ENCODE data around the gene CHAD.

CHAD gene

GRCh38 chr17:50482516-50482915 lies 13.8 kb upstream of the CHAD start:
- no CpG with 5 or more reads among the region's 7 CpGs for WGBS (ENCODE audit: extremely low coverage, insufficient coverage, low lambda C conversion rate)
- H3K18ac ChIP-seq (ENCODE audit: low read length): no peak overlapping the region

GRCh38 chr17:50482110-50482509 lies 13.4 kb upstream of the CHAD start:
- Histone ChIP-seq H3K36me3 (ENCODE audit: control insufficient read depth, insufficient read depth, low read length) (no peaks in the 10 kb centered on the region), H3K56ac (ENCODE audit: low read length) (no peak overlapping the region), H2AK5ac (ENCODE audit: low read length) (no peak overlapping the region), H4K8ac (ENCODE audit: low read depth, low read length) (no peak overlapping the region), H2BK15ac (replicated peaks; ENCODE audit: low read depth) (no peak overlapping the region), H3K4me2 (ENCODE audit: low read length) (no peak overlapping the region), H3K79me2 (ENCODE audit: control insufficient read depth, insufficient read depth, low read length) (no peaks in the 10 kb centered on the region), H2BK5ac (ENCODE audit: low read length) (no peak overlapping the region), H2BK120ac (ENCODE audit: low read depth, low read length) (no peak overlapping the region), H3K18ac (ENCODE audit: low read length) (no peak overlapping the region), H3K27ac (ENCODE audit: low read depth, low read length) (no peak overlapping the region), H3K4me3 (ENCODE audit: low read length) (no peak overlapping the region), H3K23ac (ENCODE audit: low read length) (no peak overlapping the region), H3K9ac (ENCODE audit: low read length) (no peak overlapping the region), H3K4ac (ENCODE audit: low read depth, low read length) (no peak overlapping the region), H3K27me3 (ENCODE audit: insufficient read depth, low read length, poor library complexity) (no peaks in the 10 kb centered on the region), H3K4me1 (ENCODE audit: control insufficient read depth, low read depth, low read length) (no peaks in the 10 kb centered on the region), H4K5ac (ENCODE audit: low read length) (no peak overlapping the region), H3K79me1 (ENCODE audit: low read length) (no peaks in the 10 kb centered on the region)
- WGBS (ENCODE audit: extremely low coverage, insufficient coverage, low lambda C conversion rate): no CpG with 5 or more reads among the region's 23 CpGs
- DNase-seq: no peak

More at GRCh38 chr17:50482516-50482915, 13.8 kb upstream of the CHAD start:
- no peak overlapping the region for H3K23ac ChIP-seq (ENCODE audit: low read length)
- no peak overlapping the region for H3K4me3 ChIP-seq (ENCODE audit: low read length)
- H3K56ac ChIP-seq (ENCODE audit: low read length): no peak overlapping the region
- H3K79me2 ChIP-seq (ENCODE audit: control insufficient read depth, insufficient read depth, low read length): no peaks in the 10 kb centered on the region
- no peak overlapping the region for H3K27ac ChIP-seq (ENCODE audit: low read depth, low read length)
- H2AK5ac ChIP-seq (ENCODE audit: low read length): no peak overlapping the region
- H3K27me3 ChIP-seq (ENCODE audit: insufficient read depth, low read length, poor library complexity): no peaks in the 10 kb centered on the region
- H2BK5ac ChIP-seq (ENCODE audit: low read length): no peak overlapping the region
- H3K4me1 ChIP-seq (ENCODE audit: control insufficient read depth, low read depth, low read length): no peaks in the 10 kb centered on the region
- no peak overlapping the region for H3K4ac ChIP-seq (ENCODE audit: low read depth, low read length)
- no peak overlapping the region for H2BK120ac ChIP-seq (ENCODE audit: low read depth, low read length)
- H4K8ac ChIP-seq (ENCODE audit: low read depth, low read length): no peak overlapping the region
- no peak overlapping the region for H2BK15ac ChIP-seq (replicated peaks; ENCODE audit: low read depth)
- DNase-seq: peak; percentile 96
- no peak overlapping the region for H3K4me2 ChIP-seq (ENCODE audit: low read length)
- no peaks in the 10 kb centered on the region for H3K79me1 ChIP-seq (ENCODE audit: low read length)
- H3K36me3 ChIP-seq (ENCODE audit: control insufficient read depth, insufficient read depth, low read length): no peaks in the 10 kb centered on the region
- no peak overlapping the region for H3K9ac ChIP-seq (ENCODE audit: low read length)
- H4K5ac ChIP-seq (ENCODE audit: low read length): no peak overlapping the region

- no peak for DNase-seq
- no peak overlapping the region for H3K27ac ChIP-seq (ENCODE audit: low read depth, low read length)
- H3K79me2 ChIP-seq (ENCODE audit: control insufficient read depth, insufficient read depth, low read length): no peaks in the 10 kb centered on the region
- no peak overlapping the region for H3K23ac ChIP-seq (ENCODE audit: low read length)
- no peak overlapping the region for H2BK15ac ChIP-seq (replicated peaks; ENCODE audit: low read depth)
- no peak overlapping the region for H3K9ac ChIP-seq (ENCODE audit: low read length)
- no peak overlapping the region for H3K4me2 ChIP-seq (ENCODE audit: low read length)
- no peak overlapping the region for H2AK5ac ChIP-seq (ENCODE audit: low read length)
- no peaks in the 10 kb centered on the region for H3K4me1 ChIP-seq (ENCODE audit: control insufficient read depth, low read depth, low read length)
- H3K36me3 ChIP-seq (ENCODE audit: control insufficient read depth, insufficient read depth, low read length): no peaks in the 10 kb centered on the region
- no CpG with 5 or more reads among the region's 4 CpGs for WGBS (ENCODE audit: extremely low coverage, insufficient coverage, low lambda C conversion rate)
- no peak overlapping the region for H2BK5ac ChIP-seq (ENCODE audit: low read length)
- H3K4me3 ChIP-seq (ENCODE audit: low read length): no peak overlapping the region
- H3K79me1 ChIP-seq (ENCODE audit: low read length): no peaks in the 10 kb centered on the region
- H3K56ac ChIP-seq (ENCODE audit: low read length): no peak overlapping the region
- H3K18ac ChIP-seq (ENCODE audit: low read length): no peak overlapping the region
- no peaks in the 10 kb centered on the region for H3K27me3 ChIP-seq (ENCODE audit: insufficient read depth, low read length, poor library complexity)
- H2BK120ac ChIP-seq (ENCODE audit: low read depth, low read length): no peak overlapping the region
- no peak overlapping the region for H4K5ac ChIP-seq (ENCODE audit: low read length)
- no peak overlapping the region for H4K8ac ChIP-seq (ENCODE audit: low read depth, low read length)
- no peak overlapping the region for H3K4ac ChIP-seq (ENCODE audit: low read depth, low read length)
Observed at GRCh38 chr17:50481648-50482047, 13.0 kb upstream of the CHAD start.

- DNase-seq: no peak
- Histone ChIP-seq H3K4me1 (ENCODE audit: control insufficient read depth, low read depth, low read length) (no peaks in the 10 kb centered on the region), H4K5ac (ENCODE audit: low read length) (no peak overlapping the region), H3K79me1 (ENCODE audit: low read length) (no peaks in the 10 kb centered on the region), H3K4me3 (ENCODE audit: low read length) (no peak overlapping the region), H3K18ac (ENCODE audit: low read length) (no peak overlapping the region), H3K27me3 (ENCODE audit: insufficient read depth, low read length, poor library complexity) (no peaks in the 10 kb centered on the region), H3K27ac (ENCODE audit: low read depth, low read length) (no peak overlapping the region), H3K79me2 (ENCODE audit: control insufficient read depth, insufficient read depth, low read length) (no peaks in the 10 kb centered on the region), H2BK120ac (ENCODE audit: low read depth, low read length) (no peak overlapping the region), H3K56ac (ENCODE audit: low read length) (no peak overlapping the region), H4K8ac (ENCODE audit: low read depth, low read length) (no peak overlapping the region), H3K9ac (ENCODE audit: low read length) (no peak overlapping the region), H2BK5ac (ENCODE audit: low read length) (no peak overlapping the region), H3K23ac (ENCODE audit: low read length) (no peak overlapping the region), H3K4me2 (ENCODE audit: low read length) (no peak overlapping the region), H3K4ac (ENCODE audit: low read depth, low read length) (no peak overlapping the region), H2AK5ac (ENCODE audit: low read length) (no peak overlapping the region), H2BK15ac (replicated peaks; ENCODE audit: low read depth) (no peak overlapping the region), H3K36me3 (ENCODE audit: control insufficient read depth, insufficient read depth, low read length) (no peaks in the 10 kb centered on the region)
- 100% methylated on average over 1 of the region's 2 CpGs for WGBS (ENCODE audit: extremely low coverage, insufficient coverage, low lambda C conversion rate)
Observed at GRCh38 chr17:50480854-50481490, 12.3 kb upstream of the CHAD start.

DNA sequence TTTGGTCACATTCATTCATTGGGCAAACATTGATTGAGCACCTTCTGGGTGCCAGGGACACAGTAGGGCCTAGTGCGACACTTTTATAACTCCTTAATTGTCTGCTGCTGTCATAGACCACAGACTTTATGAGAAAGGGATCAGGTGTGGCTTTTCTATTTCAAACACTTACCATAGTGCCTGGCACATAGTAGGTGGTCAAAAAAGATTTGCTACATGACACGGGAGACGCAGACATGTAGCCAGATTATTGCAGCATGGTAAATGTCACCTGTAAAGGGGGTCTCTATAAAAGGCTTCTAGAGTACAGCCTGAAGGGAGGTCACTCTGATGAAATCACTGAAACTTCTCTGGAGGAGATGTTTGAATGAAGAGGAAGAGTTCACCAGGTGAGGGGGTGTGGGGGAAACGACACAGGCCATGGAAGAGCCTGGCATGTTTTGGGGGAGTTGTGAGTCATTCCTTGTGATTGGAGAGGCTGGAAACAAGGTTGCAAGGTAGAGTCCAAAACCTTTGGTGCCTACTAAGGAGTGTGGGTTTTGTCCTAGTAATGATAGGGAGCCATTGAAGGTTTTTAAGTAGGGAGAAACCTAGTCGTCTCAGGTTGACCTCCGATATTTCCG lies 11.6 kb upstream of the CHAD start:
- H4K8ac ChIP-seq (ENCODE audit: low read depth, low read length): no peak overlapping the region
- no peak overlapping the region for H2AK5ac ChIP-seq (ENCODE audit: low read length)
- no peaks in the 10 kb centered on the region for H3K4me1 ChIP-seq (ENCODE audit: control insufficient read depth, low read depth, low read length)
- H3K4ac ChIP-seq (ENCODE audit: low read depth, low read length): no peak overlapping the region
- no peaks in the 10 kb centered on the region for H3K79me1 ChIP-seq (ENCODE audit: low read length)
- H3K4me3 ChIP-seq (ENCODE audit: low read length): no peak overlapping the region
- H3K18ac ChIP-seq (ENCODE audit: low read length): no peak overlapping the region
- no peak overlapping the region for H3K27ac ChIP-seq (ENCODE audit: low read depth, low read length)
- H3K4me2 ChIP-seq (ENCODE audit: low read length): no peak overlapping the region
- no peak overlapping the region for H3K23ac ChIP-seq (ENCODE audit: low read length)
- H3K79me2 ChIP-seq (ENCODE audit: control insufficient read depth, insufficient read depth, low read length): no peaks in the 10 kb centered on the region
- H3K9ac ChIP-seq (ENCODE audit: low read length): no peak overlapping the region
- no peak overlapping the region for H2BK15ac ChIP-seq (replicated peaks; ENCODE audit: low read depth)
- H3K36me3 ChIP-seq (ENCODE audit: control insufficient read depth, insufficient read depth, low read length): no peaks in the 10 kb centered on the region
- no peaks in the 10 kb centered on the region for H3K27me3 ChIP-seq (ENCODE audit: insufficient read depth, low read length, poor library complexity)
- H2BK5ac ChIP-seq (ENCODE audit: low read length): no peak overlapping the region
- DNase-seq: no peak
- no peak overlapping the region for H3K56ac ChIP-seq (ENCODE audit: low read length)
- no peak overlapping the region for H2BK120ac ChIP-seq (ENCODE audit: low read depth, low read length)
- no peak overlapping the region for H4K5ac ChIP-seq (ENCODE audit: low read length)
- WGBS (ENCODE audit: extremely low coverage, insufficient coverage, low lambda C conversion rate): no CpG with 5 or more reads among the region's 7 CpGs

All from mesendoderm (in vitro differentiated cells).